ENCODE results near the gene RNF144B. TPM values are rescaled to one million over a fixed set of nuclear protein-coding genes. Genes with fewer than 3 reads are reported as not detected.

The RNF144B gene
- polyA plus RNA-seq, 2 of the 4 experiments (the other 2 are of a cell fraction), result 0.36 to 0.49 TPM

GRCh38 chr6:18439581-18439980 lies 52.4 kb downstream of the RNF144B start:
- H3K4me1 ChIP-seq, result no peaks in the 10 kb centered on the region
- TF ChIP-seq KDM1A (IDR thresholded peaks at IDR 0.05; ENCODE audit: low read depth), result no peak
- no peak for TF ChIP-seq FOSL2 (IDR thresholded peaks at IDR 0.05)
- TF ChIP-seq FOSL2 (CRISPR knock-in tag; IDR thresholded peaks at IDR 0.05), result no peak
- TF ChIP-seq HEYL (CRISPR knock-in tag; IDR thresholded peaks at IDR 0.05), result no peak
- TF ChIP-seq SMC3 (IDR thresholded peaks at IDR 0.05), result no peak
- TF ChIP-seq EHMT2 (IDR thresholded peaks at IDR 0.05; ENCODE audit: low read depth), result no peak
- no peak for TF ChIP-seq HOXB5 (CRISPR knock-in tag; IDR thresholded peaks at IDR 0.05)
- TF ChIP-seq ZFP36 (IDR thresholded peaks at IDR 0.05; ENCODE audit: borderline replicate concordance, partially characterized antibody), result no peak
- TF ChIP-seq JUN (IDR thresholded peaks at IDR 0.05), result no peak
- TF ChIP-seq HES2 (IDR thresholded peaks at IDR 0.05), result no peak
- TF ChIP-seq KDM5A (IDR thresholded peaks at IDR 0.05), result no peak
- no peak for TF ChIP-seq EHF (CRISPR knock-in tag; IDR thresholded peaks at IDR 0.05)
- no peak for TF ChIP-seq ESRRA (IDR thresholded peaks at IDR 0.05; ENCODE audit: borderline replicate concordance, low read length)
- FAIRE-seq, result no peak
- ChIA-PET CTCF (no interaction called here), POLR2A (no interaction called here)
- H3K27ac ChIP-seq, result no peak overlapping the region
- no peaks in the 10 kb centered on the region for H3K9me3 ChIP-seq
- ATAC-seq, result no peak
- no peak overlapping the region for H3K4me2 ChIP-seq
- H3K4me3 ChIP-seq, result no peak overlapping the region
- no peak for DNase-seq (ENCODE audit: low read depth in 1 of 2, low spot score in 1 of 2)

- Histone ChIP-seq H3K9me3 (no peaks in the 10 kb centered on the region), H3K4me1 (no peaks in the 10 kb centered on the region), H3K4me3 (no peak overlapping the region), H3K4me2 (no peak overlapping the region), H3K27ac (no peak overlapping the region)
- TF ChIP-seq JUNB (IDR thresholded peaks at IDR 0.05), result no peak
- TF ChIP-seq HOXB5 (CRISPR knock-in tag; IDR thresholded peaks at IDR 0.05), result no peak
- TF ChIP-seq CTCF (IDR thresholded peaks at IDR 0.05), result no peak
- TF ChIP-seq SREBF2 (IDR thresholded peaks at IDR 0.05), result no peak
- TF ChIP-seq RFX5 (IDR thresholded peaks at IDR 0.05), result no peak
- no peak for TF ChIP-seq ZNF302 (CRISPR knock-in tag; IDR thresholded peaks at IDR 0.05)
- TF ChIP-seq TP53 (CRISPR knock-in tag; IDR thresholded peaks at IDR 0.05), result no peak
- TF ChIP-seq FOSB (CRISPR knock-in tag; IDR thresholded peaks at IDR 0.05), result no peak
- no peak for TF ChIP-seq HDAC2 (IDR thresholded peaks at IDR 0.05)
- TF ChIP-seq BCL3 (IDR thresholded peaks at IDR 0.05), result no peak
- TF ChIP-seq KDM1A (IDR thresholded peaks at IDR 0.05; ENCODE audit: low read depth), result no peak
- no peak for TF ChIP-seq RNF2 (IDR thresholded peaks at IDR 0.05; ENCODE audit: borderline replicate concordance, low read depth)
- TF ChIP-seq CHD4 (IDR thresholded peaks at IDR 0.05; ENCODE audit: borderline replicate concordance), result no peak
- TF ChIP-seq BHLHE40 (IDR thresholded peaks at IDR 0.05; ENCODE audit: low read depth, low read length), result no peak
- no peak for TF ChIP-seq JUN (IDR thresholded peaks at IDR 0.05)
- TF ChIP-seq MAZ (IDR thresholded peaks at IDR 0.05; ENCODE audit: borderline replicate concordance, low read depth, low read length), result no peak
- no peak for TF ChIP-seq HOXB13 (CRISPR knock-in tag; IDR thresholded peaks at IDR 0.05; ENCODE audit: low read depth)
- POLR2A ChIA-PET, result no interaction called here
- WGBS (ENCODE audit: missing lambda C conversion rate), result 26% methylated on average over 3 of the region's 3 CpGs
- CTCF ChIA-PET, result no interaction called here
- DNase-seq (ENCODE audit: low read depth in 1 of 2, low spot score in 1 of 2) (no peak), FAIRE-seq (no peak), ATAC-seq (no peak)
Measured at GRCh38 chr6:18441251-18441979, 54.3 kb downstream of the RNF144B start.
